IMR-90 (cell line): ENCODE data around the gene RIMBP2. TPM values are rescaled to one million over a fixed set of nuclear protein-coding genes. Genes with fewer than 3 reads are reported as not detected.

Experiments
- ATAC-seq: fragments of 200-7000 bp; cut with Tn5 transposase; 2 replicates; pipeline ENCODE4 v1.9.1; 2020; ENCODE audit warnings: low read depth, mild to moderate bottlenecking, moderate library complexity
- BruUV-seq: library from RNA; stranded (reverse); fragments of 400-500 nt; replicated peaks from 2 replicates; lab custom pipeline; 2021; lab: Mats Ljungman, UMichigan
- CTCF ChIA-PET: fragments of 300-600 bp; formaldehyde crosslinking; extraction: SDS; loops from one replicate; lab custom pipeline; 2021; ENCODE audit warnings: antibody characterized with exemption; lab: Yijun Ruan, JAX
- POLR2A ChIA-PET: fragments of 300-600 bp; sonication (Branson Sonifier 250); formaldehyde crosslinking; loops from one replicate; lab custom pipeline; 2022; ENCODE audit warnings: antibody characterized with exemption; ENCODE audit not compliant: unreplicated experiment; lab: Charles Lee
- DNase-seq: peaks from one replicate; pipeline ENCODE4 v3.0.0; 2013
- H2AFZ ChIP-seq: replicated peaks from 2 replicates; pipeline ENCODE3; 2013; ENCODE audit warnings: low read length, mild to moderate bottlenecking; ENCODE audit not compliant: poor library complexity
- H2AK5ac ChIP-seq: 2 replicates; pipeline ENCODE4 v1.6.1; 2013; ENCODE audit warnings: low read depth, low read length, inconsistent platforms
- H2AK9ac ChIP-seq: replicated peaks from 2 replicates; pipeline ENCODE3; 2013; ENCODE audit warnings: mild to moderate bottlenecking, low read depth, low read length, moderate library complexity; ENCODE audit not compliant: poor library complexity
- H2BK120ac ChIP-seq: 2 replicates; pipeline ENCODE4 v1.6.1; 2013; ENCODE audit warnings: low read depth, low read length, inconsistent platforms
- H2BK15ac ChIP-seq: 3 replicates; pipeline ENCODE4 v1.6.1; 2013; ENCODE audit warnings: low read depth, low read length, inconsistent platforms
- H2BK20ac ChIP-seq: 2 replicates; pipeline ENCODE4 v1.6.1; 2013; ENCODE audit warnings: low read depth, mild to moderate bottlenecking, inconsistent platforms, low read length, moderate library complexity
- H2BK5ac ChIP-seq: 2 replicates; pipeline ENCODE4 v1.6.1; 2013; ENCODE audit warnings: mild to moderate bottlenecking, low read depth, low read length, inconsistent platforms; ENCODE audit not compliant: poor library complexity, severe bottlenecking
- H3K14ac ChIP-seq: replicated peaks from 2 replicates; pipeline ENCODE4 v1.6.1; 2013; ENCODE audit warnings: low read depth, low read length, inconsistent platforms
- H3K18ac ChIP-seq: 2 replicates; pipeline ENCODE4 v1.6.1; 2013; ENCODE audit warnings: low read depth, low read length, control low read depth
- H3K23ac ChIP-seq: 2 replicates; pipeline ENCODE4 v1.6.1; 2013; ENCODE audit warnings: low read depth, low read length, inconsistent platforms
- H3K27ac ChIP-seq: 2 replicates; pipeline ENCODE4 v1.5.1; 2013; ENCODE audit warnings: mild to moderate bottlenecking, control low read depth, low read length; ENCODE audit not compliant: insufficient read depth
- H3K27me3 ChIP-seq: 2 replicates; pipeline ENCODE4 v1.6.1; 2013; ENCODE audit warnings: low read length; ENCODE audit not compliant: control insufficient read depth, insufficient read depth
- H3K36me3 ChIP-seq: 2 replicates; pipeline ENCODE4 v1.6.1; 2013; ENCODE audit warnings: low read length, mixed read lengths; ENCODE audit not compliant: control insufficient read depth, insufficient read depth
- H3K4ac ChIP-seq: 2 replicates; pipeline ENCODE4 v1.6.1; 2013; ENCODE audit warnings: low read depth, low read length, inconsistent platforms
- H3K4me1 ChIP-seq: 2 replicates; pipeline ENCODE4 v1.6.1; 2013; ENCODE audit warnings: low read length, mixed read lengths; ENCODE audit not compliant: control insufficient read depth, insufficient read depth
- H3K4me2 ChIP-seq: 2 replicates; pipeline ENCODE4 v1.6.1; 2013; ENCODE audit warnings: low read depth, mild to moderate bottlenecking, control low read depth, low read length, moderate library complexity
- H3K4me3 ChIP-seq: 2 replicates; pipeline ENCODE4 v1.5.1; 2013; ENCODE audit warnings: low read depth, mild to moderate bottlenecking, control low read depth, low read length, moderate library complexity; ENCODE audit not compliant: insufficient read depth
- H3K56ac ChIP-seq: 2 replicates; pipeline ENCODE4 v1.6.1; 2013; ENCODE audit warnings: low read length, inconsistent platforms; ENCODE audit not compliant: insufficient read depth; ENCODE audit errors: extremely low read depth
- H3K79me1 ChIP-seq, 2 experiments: 2 replicates each; pipeline ENCODE4 v1.6.1; 2013; ENCODE audit warnings: low read length in 2 of 2, inconsistent platforms in 1 of 2, low read depth in 1 of 2
- H3K9ac ChIP-seq: 2 replicates; pipeline ENCODE4 v1.6.1; 2013; ENCODE audit warnings: low read depth, low read length, control low read depth
- H3K9me1 ChIP-seq: 2 replicates; pipeline ENCODE4 v1.6.1; 2013; ENCODE audit warnings: low read length, inconsistent platforms; ENCODE audit not compliant: insufficient read depth
- H3K9me3 ChIP-seq: 2 replicates; pipeline ENCODE4 v1.6.1; 2013; ENCODE audit warnings: low read length; ENCODE audit not compliant: control insufficient read depth, insufficient read depth
- H4K20me1 ChIP-seq: 2 replicates; pipeline ENCODE4 v1.6.1; 2013; ENCODE audit warnings: low read length, inconsistent platforms; ENCODE audit not compliant: insufficient read depth
- H4K5ac ChIP-seq: 2 replicates; pipeline ENCODE4 v1.6.1; 2013; ENCODE audit warnings: mild to moderate bottlenecking, low read depth, low read length, control low read depth
- H4K8ac ChIP-seq, 2 experiments: 2 replicates each; pipeline ENCODE4 v1.6.1; 2013; ENCODE audit warnings: low read depth in 2 of 2, low read length in 2 of 2, control low read depth in 1 of 2, inconsistent platforms in 1 of 2
- H4K91ac ChIP-seq: 2 replicates; pipeline ENCODE4 v1.6.1; 2013; ENCODE audit warnings: low read depth, low read length, inconsistent platforms; ENCODE audit not compliant: insufficient read depth
- BHLHE40 ChIP-seq: fragments of 150-350 bp; IDR thresholded peaks from 2 replicates; pipeline ENCODE4 v1.6.1; 2016; ENCODE audit warnings: mild to moderate bottlenecking, low read depth, low read length
- CEBPB ChIP-seq: IDR thresholded peaks from 2 replicates; pipeline ENCODE4 v1.6.1; 2012; ENCODE audit warnings: low read depth, low read length, improper control_type of control experiment
- CHD1 ChIP-seq: IDR thresholded peaks from 2 replicates; pipeline ENCODE4 v1.6.1; 2012; ENCODE audit warnings: low read depth, low read length, improper control_type of control experiment
- CTCF ChIP-seq: conservative IDR thresholded peaks from 2 replicates; pipeline ENCODE4 v1.5.1; 2012; ENCODE audit warnings: mild to moderate bottlenecking, low read depth, low read length, improper control_type of control experiment
- ELK1 ChIP-seq: fragments of 150-350 bp; IDR thresholded peaks from 2 replicates; pipeline ENCODE4 v1.6.1; 2016; ENCODE audit warnings: low read depth, mild to moderate bottlenecking, low read length, moderate library complexity, borderline replicate concordance
- FOS ChIP-seq: fragments of 150-350 bp; IDR thresholded peaks from 2 replicates; pipeline ENCODE4 v1.6.1; 2016; ENCODE audit warnings: low read depth, low read length
- MAFK ChIP-seq: IDR thresholded peaks from 2 replicates; pipeline ENCODE4 v1.6.1; 2012; ENCODE audit warnings: low read depth, low read length, improper control_type of control experiment
- MAZ ChIP-seq: IDR thresholded peaks from 2 replicates; pipeline ENCODE4 v1.6.1; 2012; ENCODE audit warnings: low read depth, mild to moderate bottlenecking, low read length, improper control_type of control experiment, moderate library complexity, borderline replicate concordance
- MXI1 ChIP-seq: IDR thresholded peaks from 2 replicates; pipeline ENCODE4 v1.6.1; 2012; ENCODE audit warnings: low read depth, mild to moderate bottlenecking, low read length, moderate library complexity, borderline replicate concordance
- NFE2L2 ChIP-seq: fragments of 150-350 bp; IDR thresholded peaks from 2 replicates; pipeline ENCODE4 v1.6.1; 2016; ENCODE audit warnings: low read depth, mild to moderate bottlenecking, low read length
- POLR2A ChIP-seq: IDR thresholded peaks from 2 replicates; pipeline ENCODE4 v1.6.1; 2012; ENCODE audit warnings: mild to moderate bottlenecking, low read depth, low read length
- RAD21 ChIP-seq: IDR thresholded peaks from 2 replicates; pipeline ENCODE4 v1.6.1; 2012; ENCODE audit warnings: low read length, improper control_type of control experiment
- RCOR1 ChIP-seq: IDR thresholded peaks from 2 replicates; pipeline ENCODE4 v1.6.1; 2012; ENCODE audit warnings: mild to moderate bottlenecking, low read length, improper control_type of control experiment; ENCODE audit not compliant: insufficient replicate concordance
- RFX5 ChIP-seq: IDR thresholded peaks from 2 replicates; pipeline ENCODE4 v1.8.0; 2012; ENCODE audit warnings: low read depth, mild to moderate bottlenecking, low read length, moderate library complexity
- SMC3 ChIP-seq: fragments of 150-350 bp; IDR thresholded peaks from 2 replicates; pipeline ENCODE4 v1.6.1; 2016; ENCODE audit warnings: low read depth, mild to moderate bottlenecking, antibody characterized with exemption, low read length, moderate library complexity
- USF2 ChIP-seq: fragments of 150-350 bp; IDR thresholded peaks from 2 replicates; pipeline ENCODE4 v1.6.1; 2017; ENCODE audit warnings: mild to moderate bottlenecking, antibody characterized with exemption, low read length, low read depth
- WGBS, 2 experiments: methylation state at CpG; one replicate each; pipeline versions ENCODE4 v1.1.5 to v1.1.7; 2013; ENCODE audit warnings: missing lambda C conversion rate in 2 of 2; ENCODE audit not compliant: insufficient read length in 1 of 2; ENCODE audit errors: extremely low coverage in 2 of 2; 5-methylcytosine and 5-hydroxymethylcytosine counted together
- dilution Hi-C: fragments of 300-500 bp; cut with HindIII; formaldehyde crosslinking; loops from one replicate; pipeline ENCODE4 v1.14.3; 2018; ENCODE audit warnings: low sequenced_read_pairs; ENCODE audit not compliant: unreplicated experiment
- in situ Hi-C: fragments of 300-500 bp; cut with MboI; formaldehyde crosslinking; loops from 3 replicates; pipeline ENCODE4 v1.14.3; 2019; ENCODE audit warnings: low sequenced_read_pairs, inconsistent platforms, mixed read lengths
- intact Hi-C: fragments of 100-400 bp; cut with micrococcal nuclease; formaldehyde crosslinking; loops from 2 replicates; pipeline ENCODE4 v1.10.0; 2022
- polyA plus RNA-seq, 3 experiments: library from polyadenylated mRNA; depleted of rRNA; stranded (reverse); fragments of >200 nt; gene quantifications; 2 replicates each; pipeline ENCODE4 v1.2.3, GENCODE V29; 2012; ENCODE audit warnings: low replicate concordance in 1 of 3
- total RNA-seq: library from RNA; depleted of rRNA; stranded (reverse); fragments of >200 nt; gene quantifications from 2 replicates; pipeline ENCODE4 v1.2.3, GENCODE V29; 2012

The RIMBP2 gene
- total and polyA plus RNA-seq, 2 of the 4 experiments (the other 2 are of a cell fraction): not detected

GRCh38 chr12:130537655-130538054 lies 178.4 kb downstream of the RIMBP2 start:
- Histone ChIP-seq H3K4me1 (no peaks in the 10 kb centered on the region), H2AFZ (no peak overlapping the region), H3K27me3 (no peaks in the 10 kb centered on the region), H3K4me3 (no peak overlapping the region), H4K20me1 (no peaks in the 10 kb centered on the region), H3K4me2 (no peak overlapping the region), H2BK120ac (no peak overlapping the region), H4K91ac (no peak overlapping the region), H4K8ac (no peak overlapping the region), H3K9ac (no peak overlapping the region), H3K9me3 (peaks cover 28% of the 10 kb centered on the region), H3K14ac (no peak overlapping the region), H3K9me1 (no peaks in the 10 kb centered on the region), H3K56ac (no peak overlapping the region), H3K23ac (no peak overlapping the region), H2BK15ac (no peak overlapping the region), H3K27ac (no peak overlapping the region), H4K5ac (no peak overlapping the region), H2BK5ac (no peak overlapping the region), H3K4ac (no peak overlapping the region), H2BK20ac (no peak overlapping the region), H2AK9ac (no peak overlapping the region), H2AK5ac (no peak overlapping the region), H3K36me3 (no peaks in the 10 kb centered on the region), H3K18ac (no peak overlapping the region), H3K79me1 (no peaks in the 10 kb centered on the region)
- ChIA-PET POLR2A (no interaction called here), CTCF (no interaction called here)
- no CpG with 5 or more reads among the region's 3 CpGs for WGBS, 2 experiments
- DNase-seq (no peak), ATAC-seq (no peak)
- BruUV-seq: no TSS peak
- dilution Hi-C loops: no loop called here
- TF ChIP-seq RFX5 (no peak), FOS (no peak), USF2 (no peak), MAFK (no peak), POLR2A (no peak), MXI1 (no peak), CEBPB (no peak), NFE2L2 (no peak), CHD1 (no peak), CTCF (no peak), BHLHE40 (no peak), RCOR1 (no peak), RAD21 (no peak), ELK1 (no peak), SMC3 (no peak), MAZ (no peak)
- intact Hi-C loops: no loop called here
- in situ Hi-C loops: no loop called here
